ENCODE results near the gene AHRR. TPM values are rescaled to one million over a fixed set of nuclear protein-coding genes. Genes with fewer than 3 reads are reported as not detected.

AHRR gene
- total and polyA plus RNA-seq, 2 experiments from 2014 or later = 0.27 to 1.8 TPM

GRCh38 chr5:402615-403359 is 81.3 kb downstream of the AHRR start:
- H3K4me3 Mint-ChIP-seq = no peak overlapping the region
- H3K27ac Mint-ChIP-seq = no peak overlapping the region
- H3K9me3 Mint-ChIP-seq = 0 out of 3 replicates have a peak, but pooled peaks cover 3% of the 10 kb centered on the region
- H3K4me1 Mint-ChIP-seq = peaks cover 16% of the 10 kb centered on the region
- no peak overlapping the region for H3K4me3 ChIP-seq
- no peak for TF ChIP-seq ETS1 (IDR thresholded peaks at IDR 0.05)
- TF ChIP-seq STAT1 (IDR thresholded peaks at IDR 0.05; ENCODE audit: unreplicated experiment) = no peak
- no peak for TF ChIP-seq EZH2phosphoT487 (IDR thresholded peaks at IDR 0.05; ENCODE audit: unreplicated experiment)
- TF ChIP-seq ZNF331 (CRISPR knock-in tag; IDR thresholded peaks at IDR 0.05; ENCODE audit: low read depth) = no peak
- TF ChIP-seq REST (IDR thresholded peaks at IDR 0.05; ENCODE audit: unreplicated experiment) = no peak
- no peak for TF ChIP-seq EZH2 (IDR thresholded peaks at IDR 0.05; ENCODE audit: low read depth, unreplicated experiment)
- no peak for TF ChIP-seq NANOG (IDR thresholded peaks at IDR 0.05; ENCODE audit: borderline replicate concordance)
- H3K9me2 ChIP-seq (ENCODE audit: insufficient read depth) = 0 out of 2 replicates have a peak, but pooled peaks cover 4% of the 10 kb centered on the region
- no peaks in the 10 kb centered on the region for H4K20me1 ChIP-seq (replicated peaks; ENCODE audit: insufficient read depth)
- no peaks in the 10 kb centered on the region for H3K36me3 ChIP-seq (ENCODE audit: insufficient read depth)
- H3K4me1 ChIP-seq (ENCODE audit: insufficient read depth) = peaks cover 6% of the 10 kb centered on the region; the same call in 1 of the 2 replicates
- ATAC-seq = no peak
- H3K27me3 ChIP-seq (ENCODE audit: insufficient read depth) = no peaks in the 10 kb centered on the region
- H3F3A ChIP-seq (replicated peaks; ENCODE audit: low read depth) = no peaks in the 10 kb centered on the region
- peaks cover 19% of the 10 kb centered on the region for H3K27me3 Mint-ChIP-seq (ENCODE audit: insufficient read depth, low read depth, poor library complexity)
- DNase-seq (ENCODE audit: low spot score) = no peak
- no peaks in the 10 kb centered on the region for H3K79me2 ChIP-seq (replicated peaks; ENCODE audit: insufficient read depth)
- no peak overlapping the region for H3K4me2 ChIP-seq
- H3K27ac ChIP-seq (ENCODE audit: low read depth) = no peak overlapping the region
- H2AFZ ChIP-seq = no peak overlapping the region
- H3K36me3 Mint-ChIP-seq (ENCODE audit: low read depth) = no peaks in the 10 kb centered on the region

GRCh38 chr5:403995-404394 is 82.5 kb downstream of the AHRR start:
- peaks cover 16% of the 10 kb centered on the region for H3K4me1 Mint-ChIP-seq
- H3K27ac ChIP-seq (ENCODE audit: low read depth) = no peak overlapping the region
- H3K36me3 Mint-ChIP-seq (ENCODE audit: low read depth) = no peaks in the 10 kb centered on the region
- no peak overlapping the region for H3K4me3 ChIP-seq
- H3K9me3 Mint-ChIP-seq = 0 out of 3 replicates have a peak, but pooled peaks cover 3% of the 10 kb centered on the region
- H2AFZ ChIP-seq = no peak overlapping the region
- no peaks in the 10 kb centered on the region for H3K36me3 ChIP-seq (ENCODE audit: insufficient read depth)
- H3K9me2 ChIP-seq (ENCODE audit: insufficient read depth) = 0 out of 2 replicates have a peak, but pooled peaks cover 4% of the 10 kb centered on the region
- no peak overlapping the region for H3K27ac Mint-ChIP-seq
- H3K79me2 ChIP-seq (replicated peaks; ENCODE audit: insufficient read depth) = no peaks in the 10 kb centered on the region
- TF ChIP-seq STAT1 (IDR thresholded peaks at IDR 0.05; ENCODE audit: unreplicated experiment) (no peak), EZH2 (IDR thresholded peaks at IDR 0.05; ENCODE audit: low read depth, unreplicated experiment) (no peak)
- H3K4me3 Mint-ChIP-seq = no peak overlapping the region
- no peaks in the 10 kb centered on the region for H4K20me1 ChIP-seq (replicated peaks; ENCODE audit: insufficient read depth)
- peaks cover 6% of the 10 kb centered on the region; the same call in 1 of the 2 replicates for H3K4me1 ChIP-seq (ENCODE audit: insufficient read depth)
- peaks cover 14% of the 10 kb centered on the region for H3K27me3 Mint-ChIP-seq (ENCODE audit: insufficient read depth, low read depth, poor library complexity)
- H3K27me3 ChIP-seq (ENCODE audit: insufficient read depth) = no peaks in the 10 kb centered on the region
- ATAC-seq (no peak), DNase-seq (ENCODE audit: low spot score) (no peak)
- H3K4me2 ChIP-seq = no peak overlapping the region
- H3F3A ChIP-seq (replicated peaks; ENCODE audit: low read depth) = no peaks in the 10 kb centered on the region
